DMS 273 (cell line): Measurements from ENCODE around the gene KCNQ1.
A peak's percentile ranks its signal among the peaks of the same experiment; 100 is the strongest.

Source experiments
- DNase-seq: peaks from one replicate; lab custom pipeline; 2025; ENCODE audit not compliant: unreplicated experiment; lab: John Stamatoyannopoulos, UW

KCNQ1 gene

GRCh38 chr11:2677127-2677526, 232.3 kb downstream of the KCNQ1 start:
- DNase-seq, result no peak

- DNase-seq, result no peak
Observed at GRCh38 chr11:2678396-2678795, 233.6 kb downstream of the KCNQ1 start.

- no peak for DNase-seq
Observed at GRCh38 chr11:2679011-2679676, 234.3 kb downstream of the KCNQ1 start.

GRCh38 chr11:2681408-2682145, 236.8 kb downstream of the KCNQ1 start:
- DNase-seq, result no peak

GRCh38 chr11:2683806-2684205, 239.0 kb downstream of the KCNQ1 start:
- no peak for DNase-seq

- DNase-seq, result no peak
Observed at GRCh38 chr11:2684581-2684980, 239.8 kb downstream of the KCNQ1 start.

- no peak for DNase-seq
Observed at GRCh38 chr11:2685051-2685450, 240.2 kb downstream of the KCNQ1 start.

- DNase-seq, result no peak
Observed at GRCh38 chr11:2685566-2686359, 241.0 kb downstream of the KCNQ1 start.

- DNase-seq, result no peak
Observed at GRCh38 chr11:2686360-2687222, 241.8 kb downstream of the KCNQ1 start.

GRCh38 chr11:2687223-2687530, 242.4 kb downstream of the KCNQ1 start:
- no peak for DNase-seq

- no peak for DNase-seq
Observed at GRCh38 chr11:2687782-2688191, 243.0 kb downstream of the KCNQ1 start.

- DNase-seq, result no peak
Observed at GRCh38 chr11:2688381-2689231, 243.8 kb downstream of the KCNQ1 start.

GRCh38 chr11:2689651-2690575, 245.1 kb downstream of the KCNQ1 start:
- no peak for DNase-seq

GRCh38 chr11:2690596-2691354, 246.0 kb downstream of the KCNQ1 start:
- DNase-seq, result no peak

- no peak for DNase-seq
Observed at GRCh38 chr11:2691355-2691761, 246.6 kb downstream of the KCNQ1 start.

GRCh38 chr11:2691991-2692875, 247.4 kb downstream of the KCNQ1 start:
- DNase-seq, result peak; percentile 13
